Activated B cell treated with CpG ODN at 0.5 μM for 24 hours (primary cell): ENCODE data around the gene ABLIM2. TPM values are rescaled to one million over a fixed set of nuclear protein-coding genes. Genes with fewer than 3 reads are reported as not detected.

Experiments
- ATAC-seq: fragments of 200-7000 bp; cut with Tn5 transposase; one replicate; pipeline ENCODE4 v1.10.0; 2021; ENCODE audit warnings: low read depth, mild to moderate bottlenecking, moderate library complexity
- CTCF ChIA-PET: fragments of 350-600 bp; sonication (Branson Sonifier 250); formaldehyde crosslinking; loops from one replicate; lab custom pipeline; 2021; ENCODE audit warnings: antibody characterized with exemption; lab: Charles Lee
- POLR2A ChIA-PET: fragments of 350-600 bp; sonication (Branson Sonifier 250); formaldehyde crosslinking; loops from one replicate; lab custom pipeline; 2021; ENCODE audit warnings: antibody characterized with exemption; lab: Charles Lee
- DNase-seq: peaks from one replicate; pipeline ENCODE4 v3.0.0; 2022
- H3K27ac Mint-ChIP-seq: one replicate; pipeline ENCODE4 v1.8.0; 2020; ENCODE audit warnings: mixed read lengths
- H3K27me3 Mint-ChIP-seq: one replicate; pipeline ENCODE4 v1.8.0; 2021; ENCODE audit warnings: mixed read lengths
- H3K36me3 Mint-ChIP-seq: one replicate; pipeline ENCODE4 v1.8.0; 2021; ENCODE audit warnings: low read depth, mixed read lengths
- H3K4me1 Mint-ChIP-seq: one replicate; pipeline ENCODE4 v1.8.0; 2021; ENCODE audit warnings: mixed read lengths
- H3K4me3 Mint-ChIP-seq: one replicate; pipeline ENCODE4 v1.8.0; 2020; ENCODE audit warnings: mild to moderate bottlenecking, mixed read lengths
- H3K9me3 Mint-ChIP-seq: one replicate; pipeline ENCODE4 v1.8.0; 2020; ENCODE audit warnings: mixed read lengths
- intact Hi-C: fragments of 100-400 bp; cut with micrococcal nuclease; formaldehyde crosslinking; loops from one replicate; pipeline ENCODE4 v1.15.1; 2024
- total RNA-seq: library from RNA; stranded (reverse); gene quantifications from 2 replicates; pipeline ENCODE4 v1.2.3, GENCODE V29; 2022
- TF ChIP-seq, protein P1 (sequence below): fragments of 200-600 bp; IDR thresholded peaks from one replicate; pipeline ENCODE4 v1.8.0; 2022; ENCODE audit warnings: antibody characterized with exemption, mild to moderate bottlenecking

ABLIM2 gene
- total RNA-seq, 1 donor from 2014 or later, result 5.2 TPM

- no peak overlapping the region for H3K27ac Mint-ChIP-seq
- no peaks in the 10 kb centered on the region for H3K36me3 Mint-ChIP-seq
- no peaks in the 10 kb centered on the region for H3K9me3 Mint-ChIP-seq
- H3K27me3 Mint-ChIP-seq, result peaks cover 2% of the 10 kb centered on the region
- TF ChIP-seq, protein P1, sequence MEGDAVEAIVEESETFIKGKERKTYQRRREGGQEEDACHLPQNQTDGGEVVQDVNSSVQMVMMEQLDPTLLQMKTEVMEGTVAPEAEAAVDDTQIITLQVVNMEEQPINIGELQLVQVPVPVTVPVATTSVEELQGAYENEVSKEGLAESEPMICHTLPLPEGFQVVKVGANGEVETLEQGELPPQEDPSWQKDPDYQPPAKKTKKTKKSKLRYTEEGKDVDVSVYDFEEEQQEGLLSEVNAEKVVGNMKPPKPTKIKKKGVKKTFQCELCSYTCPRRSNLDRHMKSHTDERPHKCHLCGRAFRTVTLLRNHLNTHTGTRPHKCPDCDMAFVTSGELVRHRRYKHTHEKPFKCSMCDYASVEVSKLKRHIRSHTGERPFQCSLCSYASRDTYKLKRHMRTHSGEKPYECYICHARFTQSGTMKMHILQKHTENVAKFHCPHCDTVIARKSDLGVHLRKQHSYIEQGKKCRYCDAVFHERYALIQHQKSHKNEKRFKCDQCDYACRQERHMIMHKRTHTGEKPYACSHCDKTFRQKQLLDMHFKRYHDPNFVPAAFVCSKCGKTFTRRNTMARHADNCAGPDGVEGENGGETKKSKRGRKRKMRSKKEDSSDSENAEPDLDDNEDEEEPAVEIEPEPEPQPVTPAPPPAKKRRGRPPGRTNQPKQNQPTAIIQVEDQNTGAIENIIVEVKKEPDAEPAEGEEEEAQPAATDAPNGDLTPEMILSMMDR, result no peak
- intact Hi-C loops, result no loop called here
- DNase-seq (no peak), ATAC-seq (no peak)
- H3K4me1 Mint-ChIP-seq, result no peaks in the 10 kb centered on the region
- no peak overlapping the region for H3K4me3 Mint-ChIP-seq
- CTCF ChIA-PET, result no interaction called here
- POLR2A ChIA-PET, result no interaction called here
These were observed 9.7 kb downstream of the ABLIM2 start for GRCh38 chr4:8148785-8149435.

GRCh38 chr4:8148159-8148558, 10.5 kb downstream of the ABLIM2 start:
- ATAC-seq, result no peak
- DNase-seq, result no peak
- CTCF ChIA-PET, result no interaction called here
- H3K4me3 Mint-ChIP-seq, result no peak overlapping the region
- no peak overlapping the region for H3K27ac Mint-ChIP-seq
- POLR2A ChIA-PET, result no interaction called here
- no peaks in the 10 kb centered on the region for H3K9me3 Mint-ChIP-seq
- no peaks in the 10 kb centered on the region for H3K36me3 Mint-ChIP-seq
- peaks cover 6% of the 10 kb centered on the region for H3K27me3 Mint-ChIP-seq
- TF ChIP-seq, protein P1, result no peak
- intact Hi-C loops, result no loop called here
- no peaks in the 10 kb centered on the region for H3K4me1 Mint-ChIP-seq

GRCh38 chr4:8147231-8147970, 11.2 kb downstream of the ABLIM2 start:
- ATAC-seq (no peak), DNase-seq (no peak)
- Mint-ChIP-seq H3K4me3 (no peak overlapping the region), H3K27ac (no peak overlapping the region), H3K36me3 (no peaks in the 10 kb centered on the region), H3K27me3 (peaks cover 6% of the 10 kb centered on the region), H3K4me1 (no peaks in the 10 kb centered on the region), H3K9me3 (no peaks in the 10 kb centered on the region)
- CTCF ChIA-PET, result no interaction called here
- POLR2A ChIA-PET, result no interaction called here
- TF ChIP-seq, protein P1, result no peak
- intact Hi-C loops, result no loop called here

- DNase-seq (no peak), ATAC-seq (no peak)
- TF ChIP-seq, protein P1, result no peak
- peaks cover 7% of the 10 kb centered on the region for H3K27me3 Mint-ChIP-seq
- intact Hi-C loops, result no loop called here
- ChIA-PET POLR2A (no interaction called here), CTCF (no interaction called here)
- H3K4me1 Mint-ChIP-seq, result no peaks in the 10 kb centered on the region
- no peaks in the 10 kb centered on the region for H3K9me3 Mint-ChIP-seq
- H3K27ac Mint-ChIP-seq, result no peak overlapping the region
- no peak overlapping the region for H3K4me3 Mint-ChIP-seq
- no peaks in the 10 kb centered on the region for H3K36me3 Mint-ChIP-seq
These were observed 12.5 kb downstream of the ABLIM2 start for GRCh38 chr4:8146157-8146556.

DNA sequence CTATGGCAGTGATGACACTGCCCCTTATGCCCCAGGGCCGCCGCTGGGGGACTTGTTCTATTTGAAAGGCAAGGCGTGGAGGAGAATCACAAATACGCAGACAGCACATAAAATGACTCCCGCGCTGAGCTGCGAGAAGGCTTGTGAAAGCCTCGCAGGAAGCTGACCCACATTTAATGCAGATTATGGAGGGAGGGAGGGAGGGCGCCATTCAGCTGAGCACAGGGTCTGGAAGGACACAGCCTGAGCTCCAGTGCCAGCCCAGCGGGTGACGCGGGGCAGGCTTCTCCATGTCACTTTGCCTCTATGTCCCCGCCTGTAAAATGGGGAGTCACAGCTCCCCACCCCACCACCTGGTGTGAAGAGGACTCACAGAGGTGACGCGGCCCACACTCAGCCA, 14.3 kb downstream of the ABLIM2 start:
- ATAC-seq (no peak), DNase-seq (no peak)
- ChIA-PET CTCF (no interaction called here), POLR2A (no interaction called here)
- Mint-ChIP-seq H3K4me3 (no peak overlapping the region), H3K27me3 (peaks cover 7% of the 10 kb centered on the region), H3K9me3 (peaks cover 3% of the 10 kb centered on the region), H3K36me3 (peaks cover 3% of the 10 kb centered on the region), H3K27ac (no peak overlapping the region), H3K4me1 (no peaks in the 10 kb centered on the region)
- intact Hi-C loops, result no loop called here
- TF ChIP-seq, protein P1, result no peak
